ENCODE measurements around the gene TBL3.

DNA sequence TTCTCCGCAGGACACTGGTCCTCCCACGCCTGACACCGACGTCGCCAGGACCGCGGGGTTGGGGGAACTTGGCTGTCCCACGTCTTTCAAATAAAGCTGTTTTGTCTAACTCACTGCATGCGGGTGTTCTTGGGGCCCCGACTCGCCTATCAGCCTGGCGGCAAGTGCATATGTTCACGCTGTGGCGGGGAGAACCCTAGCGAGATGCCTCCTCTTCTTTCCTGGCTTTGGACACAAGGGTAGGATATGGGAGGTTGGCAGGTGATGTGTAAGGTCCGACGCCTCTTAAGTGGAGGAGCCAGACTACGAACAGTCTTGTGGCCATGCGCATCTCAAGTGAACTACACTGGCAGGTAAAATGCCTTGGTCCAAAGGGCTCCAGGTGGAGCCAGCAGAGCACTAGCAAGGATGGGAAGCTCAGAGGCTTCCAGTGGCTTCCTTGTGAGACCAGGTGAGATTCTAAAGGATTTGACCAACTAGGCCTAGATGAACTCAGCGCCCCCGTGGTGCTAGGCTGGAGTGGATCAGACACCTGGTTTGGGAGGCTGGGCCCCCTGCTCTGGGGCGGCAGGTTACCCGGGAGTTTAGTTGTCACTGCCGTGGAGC lies 6.4 kb upstream of the TBL3 start:
- TF ChIP-seq, protein P1, sequence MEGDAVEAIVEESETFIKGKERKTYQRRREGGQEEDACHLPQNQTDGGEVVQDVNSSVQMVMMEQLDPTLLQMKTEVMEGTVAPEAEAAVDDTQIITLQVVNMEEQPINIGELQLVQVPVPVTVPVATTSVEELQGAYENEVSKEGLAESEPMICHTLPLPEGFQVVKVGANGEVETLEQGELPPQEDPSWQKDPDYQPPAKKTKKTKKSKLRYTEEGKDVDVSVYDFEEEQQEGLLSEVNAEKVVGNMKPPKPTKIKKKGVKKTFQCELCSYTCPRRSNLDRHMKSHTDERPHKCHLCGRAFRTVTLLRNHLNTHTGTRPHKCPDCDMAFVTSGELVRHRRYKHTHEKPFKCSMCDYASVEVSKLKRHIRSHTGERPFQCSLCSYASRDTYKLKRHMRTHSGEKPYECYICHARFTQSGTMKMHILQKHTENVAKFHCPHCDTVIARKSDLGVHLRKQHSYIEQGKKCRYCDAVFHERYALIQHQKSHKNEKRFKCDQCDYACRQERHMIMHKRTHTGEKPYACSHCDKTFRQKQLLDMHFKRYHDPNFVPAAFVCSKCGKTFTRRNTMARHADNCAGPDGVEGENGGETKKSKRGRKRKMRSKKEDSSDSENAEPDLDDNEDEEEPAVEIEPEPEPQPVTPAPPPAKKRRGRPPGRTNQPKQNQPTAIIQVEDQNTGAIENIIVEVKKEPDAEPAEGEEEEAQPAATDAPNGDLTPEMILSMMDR (IDR thresholded peaks at IDR 0.05) = no peak
- no peak for TF ChIP-seq EZH2 (IDR thresholded peaks at IDR 0.05)
- TF ChIP-seq EZH2phosphoT487 (IDR thresholded peaks at IDR 0.05) = no peak
